Progenitor cell of endocrine pancreas (in vitro differentiated cells): ENCODE data around the gene IQGAP2. TPM values are rescaled to one million over a fixed set of nuclear protein-coding genes. Genes with fewer than 3 reads are reported as not detected.

Experiments
- DNase-seq: peaks from one replicate; pipeline ENCODE4 v3.0.0; 2021; ENCODE audit warnings: low spot score; ENCODE audit not compliant: unreplicated experiment
- H3K27ac Mint-ChIP-seq: 2 replicates; pipeline ENCODE4 v1.8.0; 2021; ENCODE audit warnings: mild to moderate bottlenecking, moderate library complexity, mixed read lengths
- H3K27me3 Mint-ChIP-seq: 2 replicates; pipeline ENCODE4 v1.8.0; 2021; ENCODE audit warnings: mixed read lengths
- H3K36me3 Mint-ChIP-seq: 2 replicates; pipeline ENCODE4 v1.8.0; 2022; ENCODE audit warnings: mixed read lengths; ENCODE audit not compliant: insufficient read depth
- H3K4me1 Mint-ChIP-seq: 2 replicates; pipeline ENCODE4 v1.8.0; 2021; ENCODE audit warnings: low read depth, mixed read lengths
- H3K4me3 Mint-ChIP-seq: 2 replicates; pipeline ENCODE4 v1.8.0; 2021; ENCODE audit warnings: low read depth, mild to moderate bottlenecking, moderate library complexity, mixed read lengths
- H3K9me3 Mint-ChIP-seq: 2 replicates; pipeline ENCODE4 v1.8.0; 2021; ENCODE audit warnings: low read depth, mixed read lengths
- CTCF ChIP-seq: fragments of 200-600 bp; sonication (generic); IDR thresholded peaks from one replicate; pipeline ENCODE4 v1.5.0; 2021; ENCODE audit warnings: antibody characterized with exemption, mild to moderate bottlenecking; ENCODE audit not compliant: unreplicated experiment
- total RNA-seq: library from RNA; stranded (reverse); gene quantifications from 2 replicates; pipeline ENCODE4 v1.2.1, GENCODE V29; 2021

The IQGAP2 gene
- total RNA-seq, 1 donor from 2014 or later = 16.7 TPM

GRCh38 chr5:76473661-76474060 is 70.6 kb downstream of the IQGAP2 start:
- TF ChIP-seq CTCF = no peak
- DNase-seq = no peak
- Mint-ChIP-seq H3K9me3 (no peaks in the 10 kb centered on the region), H3K27me3 (no peaks in the 10 kb centered on the region), H3K36me3 (no peaks in the 10 kb centered on the region), H3K4me1 (peaks cover 11% of the 10 kb centered on the region), H3K27ac (no peak overlapping the region), H3K4me3 (no peak overlapping the region)

- no peak for DNase-seq
- peaks cover 11% of the 10 kb centered on the region for H3K4me1 Mint-ChIP-seq
- no peak overlapping the region for H3K4me3 Mint-ChIP-seq
- H3K27ac Mint-ChIP-seq = no peak overlapping the region
- H3K9me3 Mint-ChIP-seq = no peaks in the 10 kb centered on the region
- no peaks in the 10 kb centered on the region for H3K36me3 Mint-ChIP-seq
- no peak for TF ChIP-seq CTCF
- H3K27me3 Mint-ChIP-seq = no peaks in the 10 kb centered on the region
Measured at GRCh38 chr5:76474377-76474776, 71.3 kb downstream of the IQGAP2 start.

GRCh38 chr5:76475385-76475784 is 72.3 kb downstream of the IQGAP2 start:
- Mint-ChIP-seq H3K9me3 (no peaks in the 10 kb centered on the region), H3K4me3 (no peak overlapping the region), H3K27me3 (no peaks in the 10 kb centered on the region), H3K36me3 (no peaks in the 10 kb centered on the region), H3K4me1 (peaks cover 16% of the 10 kb centered on the region), H3K27ac (no peak overlapping the region)
- no peak for TF ChIP-seq CTCF
- no peak for DNase-seq

- DNase-seq = no peak
- H3K9me3 Mint-ChIP-seq = no peaks in the 10 kb centered on the region
- TF ChIP-seq CTCF = no peak
- no peak overlapping the region for H3K4me3 Mint-ChIP-seq
- no peaks in the 10 kb centered on the region for H3K36me3 Mint-ChIP-seq
- peak overlapping the region; percentile 33 for H3K27ac Mint-ChIP-seq
- H3K4me1 Mint-ChIP-seq = peaks cover 16% of the 10 kb centered on the region
- no peaks in the 10 kb centered on the region for H3K27me3 Mint-ChIP-seq
Measured at GRCh38 chr5:76475936-76476335, 72.9 kb downstream of the IQGAP2 start.

GRCh38 chr5:76476474-76477038 is 73.5 kb downstream of the IQGAP2 start:
- Mint-ChIP-seq H3K27me3 (no peaks in the 10 kb centered on the region), H3K4me1 (peaks cover 16% of the 10 kb centered on the region), H3K27ac (no peak overlapping the region), H3K4me3 (no peak overlapping the region), H3K9me3 (no peaks in the 10 kb centered on the region), H3K36me3 (no peaks in the 10 kb centered on the region)
- no peak for DNase-seq
- no peak for TF ChIP-seq CTCF
